ENCODE measurements around the gene POMP. TPM values are rescaled to one million over a fixed set of nuclear protein-coding genes. Genes with fewer than 3 reads are reported as not detected.

The POMP gene
- total RNA-seq, 1 experiment from 2014 or later = 107 TPM

- Histone ChIP-seq H3K27me3 (ENCODE audit: insufficient read depth, low read length) (no peaks in the 10 kb centered on the region), H3K4me2 (ENCODE audit: low read length) (peak overlapping the region; percentile 87), H4K20me1 (ENCODE audit: insufficient read depth) (no peaks in the 10 kb centered on the region), H3K9ac (ENCODE audit: low read length) (peak overlapping the region; percentile 10; the same call in 1 of the 2 replicates), H3K9me3 (ENCODE audit: control insufficient read depth in 1 of 2, insufficient read depth in 1 of 2, low read depth in 1 of 2, low read length in 2 of 2) (no peaks in the 10 kb centered on the region), H3K4me3 (replicated peaks in 1 of 2; ENCODE audit: low read depth in 1 of 2, low read length in 2 of 2) (peak overlapping the region; percentile 65 to 71), H3K4me1 (ENCODE audit: control insufficient read depth in 1 of 2, insufficient read depth in 2 of 2, low read length in 2 of 2) (peaks cover 14 to 31% of the 10 kb centered on the region in 2 experiments; a peak in 3 of 4 replicates), H3K79me2 (ENCODE audit: insufficient read depth, low read length) (no peaks in the 10 kb centered on the region), H2AFZ (ENCODE audit: low read depth, low read length, poor library complexity, severe bottlenecking) (peak overlapping the region; percentile 94), H3K36me3 (ENCODE audit: control insufficient read depth in 1 of 2, insufficient read depth in 2 of 2, low read length in 2 of 2) (no peaks in the 10 kb centered on the region), H3K9me2 (ENCODE audit: insufficient read depth) (no peaks in the 10 kb centered on the region), H3K27ac (ENCODE audit: low read depth, low read length) (no peak overlapping the region)
- ATAC-seq (no peak), DNase-seq (ENCODE audit: low read depth, low spot score) (no peak)
- RAD21 ChIA-PET (ENCODE audit: low non-redundant PET in 1 of 2, low total read pairs in 2 of 2, uncharacterized antibody in 2 of 2, unreplicated experiment in 2 of 2) = no interaction called here
- CTCF ChIA-PET = interaction anchor here (2.6 kb wide), 1 partner anchor 77 kb away, joined by 7 read pairs; no protein-coding TSS in a partner anchor
- TF ChIP-seq ZNF274 (IDR thresholded peaks at IDR 0.05; ENCODE audit: low read depth, low read length) (no peak), RAD21 (IDR thresholded peaks at IDR 0.05; ENCODE audit: low read depth) (no peak), EGR1 (IDR thresholded peaks at IDR 0.05; ENCODE audit: low read depth) (no peak), JUND (IDR thresholded peaks at IDR 0.05) (no peak), CEBPB (IDR thresholded peaks at IDR 0.05; ENCODE audit: low read depth) (no peak), POLR2AphosphoS5 (IDR thresholded peaks at IDR 0.05; ENCODE audit: low read depth, low read length) (no peak), ZBTB33 (IDR thresholded peaks at IDR 0.05; ENCODE audit: extremely low read depth, insufficient replicate concordance, low read length) (no peak), ZFX (IDR thresholded peaks at IDR 0.05) (no peak), SP1 (IDR thresholded peaks at IDR 0.05; ENCODE audit: low read depth) (no peak), MAX (IDR thresholded peaks at IDR 0.05) (no peak), POLR2A (IDR thresholded peaks at IDR 0.05; ENCODE audit: borderline replicate concordance, extremely low read depth, insufficient read depth, insufficient read length) (no peak), TCF7L2 (IDR thresholded peaks at IDR 0.05; ENCODE audit: borderline replicate concordance, extremely low read depth, insufficient read depth, insufficient read length) (no peak), SRF (IDR thresholded peaks at IDR 0.05; ENCODE audit: low read depth) (no peak), EZH2 (IDR thresholded peaks at IDR 0.05) (no peak)
- POLR2A ChIA-PET = interaction anchor here (1.1 kb wide), 1 partner anchor 17 kb away, joined by 3 read pairs; no protein-coding TSS in a partner anchor
- no TSS peak for BruUV-seq (replicated peaks)
- intact Hi-C loops (cut with micrococcal nuclease) = loop anchor here (2.0 kb wide), 1 partner anchor 77 kb away; no protein-coding TSS in a partner anchor
Observed at GRCh38 chr13:28719227-28720055, 60.5 kb downstream of the POMP start.

Data from HCT116 (cell line).